DOHH2 (cell line): ENCODE measurements around the gene CNN3.

ENCODE experiments used
- EZH2phosphoT487 ChIP-seq: fragments of 200-600 bp; sonication (generic); IDR thresholded peaks from 2 replicates; pipeline ENCODE4 v1.6.1; 2017; ENCODE audit warnings: borderline replicate concordance, mild to moderate bottlenecking, antibody characterized with exemption, low read length, moderate library complexity, mixed read lengths
- TF ChIP-seq, protein P1 (sequence below): fragments of 200-600 bp; sonication (generic); IDR thresholded peaks from one replicate; pipeline ENCODE4 v1.5.1; 2014; ENCODE audit warnings: antibody characterized with exemption, mild to moderate bottlenecking, low read depth, low read length; ENCODE audit not compliant: poor library complexity, severe bottlenecking

GRCh38 chr1:94894630-94895029 is 32.3 kb downstream of the CNN3 start:
- TF ChIP-seq, protein P1, sequence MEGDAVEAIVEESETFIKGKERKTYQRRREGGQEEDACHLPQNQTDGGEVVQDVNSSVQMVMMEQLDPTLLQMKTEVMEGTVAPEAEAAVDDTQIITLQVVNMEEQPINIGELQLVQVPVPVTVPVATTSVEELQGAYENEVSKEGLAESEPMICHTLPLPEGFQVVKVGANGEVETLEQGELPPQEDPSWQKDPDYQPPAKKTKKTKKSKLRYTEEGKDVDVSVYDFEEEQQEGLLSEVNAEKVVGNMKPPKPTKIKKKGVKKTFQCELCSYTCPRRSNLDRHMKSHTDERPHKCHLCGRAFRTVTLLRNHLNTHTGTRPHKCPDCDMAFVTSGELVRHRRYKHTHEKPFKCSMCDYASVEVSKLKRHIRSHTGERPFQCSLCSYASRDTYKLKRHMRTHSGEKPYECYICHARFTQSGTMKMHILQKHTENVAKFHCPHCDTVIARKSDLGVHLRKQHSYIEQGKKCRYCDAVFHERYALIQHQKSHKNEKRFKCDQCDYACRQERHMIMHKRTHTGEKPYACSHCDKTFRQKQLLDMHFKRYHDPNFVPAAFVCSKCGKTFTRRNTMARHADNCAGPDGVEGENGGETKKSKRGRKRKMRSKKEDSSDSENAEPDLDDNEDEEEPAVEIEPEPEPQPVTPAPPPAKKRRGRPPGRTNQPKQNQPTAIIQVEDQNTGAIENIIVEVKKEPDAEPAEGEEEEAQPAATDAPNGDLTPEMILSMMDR = no peak
- no peak for TF ChIP-seq EZH2phosphoT487
